Measurements from ENCODE around the gene CELF1. TPM values are rescaled to one million over a fixed set of nuclear protein-coding genes. Genes with fewer than 3 reads are reported as not detected.
A peak's percentile ranks its signal among the peaks of the same experiment; 100 is the strongest.

CELF1 gene
- total RNA-seq, 4 donors from 2014 or later: 82.2 to 146 (median 106) TPM

- H3K9me3 ChIP-seq: no peaks in the 10 kb centered on the region
- no peak overlapping the region for H3K4me3 ChIP-seq
- no peaks in the 10 kb centered on the region for H3K27me3 ChIP-seq
- ATAC-seq: no peak
- no peak for TF ChIP-seq CTCF (IDR thresholded peaks at IDR 0.05)
- TF ChIP-seq POLR2A (IDR thresholded peaks at IDR 0.05): no peak
- TF ChIP-seq POLR2AphosphoS5 (IDR thresholded peaks at IDR 0.05): no peak
- no peak for TF ChIP-seq EP300 (IDR thresholded peaks at IDR 0.05)
- H3K4me1 ChIP-seq: peaks cover 0 to 16% (median 1%) of the 10 kb centered on the region in 3 donors
- no peak overlapping the region for H3K27ac ChIP-seq
- WGBS, 2 donors (ENCODE audit: low coverage in 1 of 2): 48 to 69% methylated on average over 2 to 5 of the region's 5 CpGs
- no peaks in the 10 kb centered on the region for H3K36me3 ChIP-seq
These were observed 122.4 kb downstream of the CELF1 start for GRCh38 chr11:47430524-47430923.

GRCh38 chr11:47426062-47426956 lies 126.6 kb downstream of the CELF1 start, which contains the start of gene PSMC3:
PSMC3 (minus strand) TSS chr11:47426439; CDS start chr11:47426279, 160 bp downstream.
- Histone ChIP-seq H3K36me3 (peaks cover 0 to 38% of the 10 kb centered on the region in 2 donors), H3K9me3 (no peaks in the 10 kb centered on the region), H3K4me3 (peak within 1 kb of the TSS; percentile 72 to 92), H3K27ac (peak within 1 kb of the TSS; percentile 77 to 96 (median 93)), H3K27me3 (no peaks in the 10 kb centered on the region), H3K4me1 (peaks cover 4 to 27% (median 14%) of the 10 kb centered on the region in 3 donors)
- TF ChIP-seq CTCF (IDR thresholded peaks at IDR 0.05) (peak in 1 of 4 experiments; percentile 13), POLR2AphosphoS5 (IDR thresholded peaks at IDR 0.05) (peak; percentile 15), EP300 (IDR thresholded peaks at IDR 0.05) (no peak), POLR2A (IDR thresholded peaks at IDR 0.05) (peak; percentile 39 to 59)
- peak; percentile 97 for ATAC-seq
- WGBS, 2 donors (ENCODE audit: low coverage in 1 of 2): 0% methylated on average over 8 to 25 of the region's 62 CpGs

- no peak for TF ChIP-seq CTCF (IDR thresholded peaks at IDR 0.05)
- no peak for TF ChIP-seq POLR2A (IDR thresholded peaks at IDR 0.05)
- no peak for TF ChIP-seq EP300 (IDR thresholded peaks at IDR 0.05)
- no peak for TF ChIP-seq POLR2AphosphoS5 (IDR thresholded peaks at IDR 0.05)
- Histone ChIP-seq H3K36me3 (peaks cover 0 to 45% of the 10 kb centered on the region in 2 donors), H3K4me1 (peaks cover 4 to 27% (median 14%) of the 10 kb centered on the region in 3 donors), H3K27ac (peak overlapping the region; percentile 65 to 96 (median 93)), H3K4me3 (peak overlapping the region; percentile 72 to 92), H3K27me3 (no peaks in the 10 kb centered on the region), H3K9me3 (no peaks in the 10 kb centered on the region)
- no peak for ATAC-seq
- whole genome bisulfite sequencing, 2 donors (ENCODE audit: low coverage in 1 of 2): 0 to 2% methylated on average over 1 to 14 of the region's 14 CpGs
These were observed 127.3 kb downstream of the CELF1 start for GRCh38 chr11:47425611-47426010.

GRCh38 chr11:47418454-47419259 lies 134.3 kb downstream of the CELF1 start:
- TF ChIP-seq POLR2AphosphoS5 (IDR thresholded peaks at IDR 0.05) (no peak), CTCF (IDR thresholded peaks at IDR 0.05) (no peak)
- peak overlapping the region in 3 of 4 donors; percentile 91 to 98 (median 96) for H3K27ac ChIP-seq
- H3K4me3 ChIP-seq: no peak overlapping the region
- no peaks in the 10 kb centered on the region for H3K27me3 ChIP-seq
- H3K36me3 ChIP-seq: peaks cover 0 to 87% of the 10 kb centered on the region in 2 donors
- peaks cover 7 to 35% (median 32%) of the 10 kb centered on the region in 3 donors for H3K4me1 ChIP-seq
- WGBS, 2 donors (ENCODE audit: low coverage in 1 of 2): 40 to 71% methylated on average over 2 to 3 of the region's 23 CpGs
- ATAC-seq: no peak
- H3K9me3 ChIP-seq: no peaks in the 10 kb centered on the region

All from gastroesophageal sphincter (tissue), 4 donors.